Activated CD4-positive, alpha-beta T cell treated with anti-CD3 and anti-CD28 coated beads, Interleukin-10, Interleukin-2, amounts not matched to agents 100 ng/mL and 50 ng/mL, durations not matched to agents 16 hours and 8 hours (primary cell): ENCODE data around the gene MRPL24.

Source experiments
- DNase-seq: peaks from one replicate; pipeline ENCODE4 v3.0.0-alpha.2; 2020

Gene MRPL24

GRCh38 chr1:156707417-156708217, 33.3 kb downstream of the MRPL24 start:
- DNase-seq, result no peak

- DNase-seq, result no peak
Observed at GRCh38 chr1:156706657-156707416, 34.1 kb downstream of the MRPL24 start.

DNA sequence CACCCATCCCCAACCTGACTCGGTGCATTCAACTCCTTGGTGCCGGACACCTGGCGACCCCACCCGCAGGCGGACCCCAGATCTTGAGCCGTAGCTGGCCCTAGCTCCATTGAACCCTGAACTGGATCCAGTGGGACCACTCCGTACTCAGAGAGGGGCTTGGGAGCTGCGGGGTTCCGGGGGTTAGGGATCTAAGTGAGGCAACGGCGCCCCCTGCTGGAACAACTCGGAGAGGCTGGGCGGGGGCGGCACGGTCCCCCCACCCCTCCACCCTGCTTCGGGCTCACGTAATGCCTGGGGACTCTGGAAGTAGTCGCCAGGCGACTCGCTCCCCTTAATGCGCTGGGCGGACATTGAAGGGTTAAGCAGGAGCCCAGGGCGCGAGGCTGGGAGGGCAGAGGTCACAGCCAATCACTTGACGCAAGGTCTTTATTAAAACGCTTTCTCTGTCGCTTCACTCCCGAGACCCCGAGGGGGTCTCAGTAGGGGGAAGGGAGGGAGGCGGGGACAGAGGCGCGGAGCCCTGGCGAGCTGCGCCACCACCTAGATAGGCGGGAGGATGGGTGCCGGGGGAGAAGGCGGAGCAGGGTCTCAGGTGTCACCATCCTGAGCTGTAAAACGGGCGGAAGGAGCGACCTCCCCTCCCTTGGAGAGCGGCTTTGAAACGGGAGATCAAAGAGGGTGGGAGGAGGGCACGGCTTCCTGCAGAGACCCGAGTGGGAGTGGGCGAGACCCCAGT, 34.8 kb downstream of the MRPL24 start:
- DNase-seq, result peak; percentile 60

DNA sequence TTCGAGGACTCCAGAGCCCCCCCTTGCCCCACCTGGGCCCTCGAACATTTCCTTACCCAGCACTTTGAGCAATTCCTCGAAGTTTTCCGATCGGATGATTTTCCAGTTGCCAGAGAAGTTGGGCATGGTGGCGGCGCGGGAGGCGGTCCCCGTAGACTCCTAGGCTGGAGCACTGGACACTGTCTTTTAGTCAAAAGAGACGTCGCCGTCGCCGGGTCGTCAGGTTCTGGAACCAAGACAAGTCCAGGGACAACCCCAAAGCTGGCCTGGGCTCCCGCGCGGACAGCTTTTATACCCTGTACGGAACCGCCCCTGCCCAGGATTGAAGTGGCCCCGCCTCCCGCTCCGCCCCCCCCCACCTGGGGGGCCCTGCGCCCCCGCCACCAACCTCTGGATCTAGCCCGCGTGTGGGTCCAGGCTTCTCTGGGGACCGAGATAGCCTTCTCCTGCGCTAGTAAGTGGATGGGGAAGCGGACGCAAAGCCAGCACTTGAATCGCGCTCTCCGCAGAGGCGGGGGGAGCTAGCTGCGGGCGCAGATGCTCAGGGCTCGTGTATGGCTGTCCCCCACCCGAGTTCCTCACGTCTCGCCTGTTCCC, 35.5 kb downstream of the MRPL24 start, which contains the start of gene CRABP2:
CRABP2 (minus strand) TSS at position 263 of the 597 bp plus-strand sequence; CDS start at position 126, 137 bp downstream.
- DNase-seq, result no peak

DNA sequence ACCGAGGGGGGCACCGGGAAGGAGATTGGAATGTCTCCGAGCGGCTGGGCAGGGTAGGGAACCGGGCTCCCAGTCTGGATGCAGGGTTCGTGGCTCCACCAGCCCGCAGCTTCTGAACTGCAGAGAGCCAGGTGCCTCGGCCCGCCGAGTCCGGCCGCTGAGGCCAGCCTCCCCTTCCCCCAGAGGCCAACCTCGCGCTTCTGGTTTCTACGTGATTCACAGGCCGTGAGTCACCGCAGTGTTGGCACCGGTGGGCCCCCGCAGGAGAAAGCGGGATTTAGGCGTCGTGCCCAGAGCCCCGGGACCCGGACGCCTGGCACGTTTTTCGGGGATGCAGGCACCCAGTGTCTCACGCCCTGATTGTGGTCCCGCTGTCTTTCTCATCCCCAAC, 36.0 kb downstream of the MRPL24 start:
- DNase-seq, result peak; percentile 35

- DNase-seq, result no peak
Observed at GRCh38 chr1:156704166-156704711, 36.6 kb downstream of the MRPL24 start.

GRCh38 chr1:156703741-156704140, 37.1 kb downstream of the MRPL24 start:
- no peak for DNase-seq

DNA sequence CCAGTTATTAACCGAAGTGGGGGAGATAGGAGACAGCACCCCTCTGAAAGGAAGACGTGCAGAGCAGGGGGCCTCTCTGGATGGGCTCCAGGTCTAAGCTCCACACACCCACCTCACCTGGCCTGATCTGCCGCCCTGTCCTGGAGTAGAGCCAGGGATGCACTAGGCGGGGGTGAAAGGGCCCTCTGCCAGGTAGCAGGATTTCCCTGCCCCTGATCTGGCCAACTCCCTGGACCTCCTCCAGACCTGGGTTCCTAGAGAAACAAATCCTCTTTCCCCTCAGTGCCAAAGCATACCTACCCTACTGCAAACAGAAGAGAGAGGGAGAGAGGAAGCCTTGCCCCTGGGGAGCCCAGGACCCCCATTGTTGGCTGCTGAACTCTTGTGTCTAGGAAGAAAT, 37.6 kb downstream of the MRPL24 start:
- DNase-seq, result no peak

GRCh38 chr1:156700736-156701531, 40.0 kb downstream of the MRPL24 start:
- no peak for DNase-seq

DNA sequence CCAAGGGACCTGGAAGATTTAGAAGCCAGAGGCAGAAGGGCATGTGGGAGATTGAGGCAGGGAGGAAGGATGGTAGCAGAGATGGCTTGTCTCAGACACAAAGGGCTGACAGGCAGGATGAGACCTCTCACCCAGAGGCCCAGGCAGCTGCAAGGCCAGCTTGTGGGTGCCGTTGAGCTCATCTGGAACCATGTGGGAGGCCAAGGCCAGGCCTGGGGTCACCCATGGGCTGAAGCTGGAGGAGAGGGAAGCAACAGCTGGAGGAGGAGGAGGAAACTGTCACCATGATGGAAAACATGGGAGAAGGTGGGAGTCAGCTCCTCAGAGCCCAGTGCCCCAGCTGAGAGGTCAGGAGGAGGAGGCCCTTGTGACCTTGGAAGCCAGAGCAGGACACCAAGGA, 41.9 kb downstream of the MRPL24 start:
- DNase-seq, result no peak

- DNase-seq, result no peak
Observed at GRCh38 chr1:156697481-156697880, 43.4 kb downstream of the MRPL24 start.

DNA sequence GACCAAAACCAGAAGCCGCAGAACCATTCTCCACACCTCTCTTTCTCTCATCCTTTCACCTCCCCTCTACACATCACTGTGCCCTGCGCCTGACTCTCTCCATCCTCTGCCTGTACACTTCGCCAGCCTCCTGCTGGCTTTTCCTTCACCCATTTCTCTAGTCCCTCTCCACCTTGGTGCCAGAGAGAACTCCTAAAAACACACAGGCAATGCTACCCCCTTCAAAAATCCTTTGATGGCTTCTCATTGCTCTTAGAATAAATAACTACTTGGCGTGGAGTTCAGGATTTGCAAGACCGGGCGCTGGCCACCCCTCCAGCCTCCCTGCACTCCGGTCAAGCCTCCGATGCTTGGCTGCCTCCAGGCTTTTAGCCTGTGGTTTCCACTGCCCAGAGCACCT, 44.1 kb downstream of the MRPL24 start:
- DNase-seq, result no peak

GRCh38 chr1:156694690-156694962, 46.3 kb downstream of the MRPL24 start:
- DNase-seq, result no peak

DNA sequence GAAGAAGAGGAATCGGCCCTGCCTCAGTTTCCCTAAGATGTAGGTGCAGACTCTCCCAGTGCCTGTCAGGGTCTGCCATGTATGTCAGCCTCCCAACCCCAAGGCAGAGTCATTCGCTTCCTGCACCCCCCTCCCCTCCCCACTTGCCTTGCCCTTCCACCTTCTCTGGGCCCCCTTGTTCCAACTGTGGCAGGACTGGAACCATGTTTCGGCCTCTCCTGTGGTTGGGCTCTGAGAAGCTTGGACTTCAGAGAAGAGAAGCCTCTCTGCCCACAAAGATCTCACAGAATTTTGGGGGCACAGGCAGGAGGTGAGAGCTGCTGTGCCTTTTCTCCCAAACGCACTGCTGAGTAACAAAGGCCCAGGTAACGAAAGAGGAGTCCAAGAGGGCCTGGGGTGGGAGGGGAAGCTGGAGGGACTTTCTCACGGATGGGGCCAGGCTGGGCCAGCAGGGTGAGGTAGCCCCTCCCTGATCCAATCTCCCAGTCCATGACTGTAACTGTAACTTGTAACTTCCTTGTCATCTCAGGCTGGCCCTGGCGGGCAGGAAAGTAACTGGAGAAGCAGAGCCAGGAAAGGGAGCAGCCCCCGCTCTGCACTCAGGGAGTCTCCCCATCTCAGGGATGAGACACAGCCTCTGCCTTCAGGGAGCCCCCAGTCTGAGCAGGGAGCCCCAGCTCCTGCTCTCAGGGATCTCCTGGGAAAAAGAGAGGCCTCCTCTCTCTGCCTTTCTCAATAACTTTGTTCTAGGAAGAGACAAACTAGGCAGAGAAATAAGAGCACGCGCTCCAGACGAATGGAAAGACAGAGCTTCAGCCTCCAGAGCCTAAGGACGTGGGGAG, 46.8 kb downstream of the MRPL24 start:
- no peak for DNase-seq

DNA sequence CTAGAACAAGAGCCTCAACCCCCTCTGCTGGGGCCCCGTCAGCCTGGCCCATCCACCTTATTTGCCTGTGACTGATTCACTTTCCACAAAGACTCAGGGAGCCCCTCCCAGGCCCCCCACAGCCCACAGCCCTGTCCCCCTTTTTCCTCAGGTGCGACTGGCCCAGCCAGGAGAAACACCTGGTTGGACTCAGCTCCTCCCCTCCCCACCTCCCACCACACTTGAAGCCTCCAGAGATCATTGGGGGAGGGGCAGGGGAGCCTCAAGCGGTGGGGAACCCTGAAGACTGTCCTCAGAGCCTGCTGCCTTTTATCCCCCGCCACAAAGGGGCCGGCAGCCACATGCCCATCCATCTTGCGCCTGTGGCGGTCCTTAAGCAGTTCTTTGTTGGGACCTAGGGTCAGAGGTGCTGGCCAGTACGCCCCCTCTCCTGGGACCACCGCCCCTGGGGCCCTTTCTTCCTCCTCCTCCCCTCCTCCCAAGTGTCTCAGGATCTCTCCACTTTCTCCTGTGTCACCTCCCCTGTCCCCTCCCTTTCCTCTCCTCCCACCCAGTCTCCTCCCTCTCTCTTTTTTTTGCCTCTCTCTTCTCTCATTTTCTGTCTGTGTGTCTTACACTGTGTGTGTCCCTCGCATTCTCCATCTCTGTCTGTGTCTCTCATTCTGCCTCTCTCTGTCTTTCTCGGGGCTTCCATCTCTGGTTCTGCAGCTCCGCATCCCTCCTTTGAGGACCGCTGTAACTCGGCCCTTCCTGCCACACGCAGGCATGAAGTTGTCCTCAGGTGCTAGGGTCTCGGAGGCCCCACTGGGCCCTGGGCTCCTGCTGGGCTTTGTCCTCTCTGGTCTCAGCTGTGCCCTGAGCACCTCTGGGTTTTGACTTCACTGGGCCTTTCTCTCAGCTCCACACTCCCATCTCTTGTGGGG, 47.7 kb downstream of the MRPL24 start:
- DNase-seq, result no peak

- DNase-seq, result no peak
Observed at GRCh38 chr1:156692441-156692924, 48.4 kb downstream of the MRPL24 start.

- DNase-seq, result no peak
Observed at GRCh38 chr1:156691665-156692440, 49.0 kb downstream of the MRPL24 start.

- no peak for DNase-seq
Observed at GRCh38 chr1:156691191-156691590, 49.7 kb downstream of the MRPL24 start.

DNA sequence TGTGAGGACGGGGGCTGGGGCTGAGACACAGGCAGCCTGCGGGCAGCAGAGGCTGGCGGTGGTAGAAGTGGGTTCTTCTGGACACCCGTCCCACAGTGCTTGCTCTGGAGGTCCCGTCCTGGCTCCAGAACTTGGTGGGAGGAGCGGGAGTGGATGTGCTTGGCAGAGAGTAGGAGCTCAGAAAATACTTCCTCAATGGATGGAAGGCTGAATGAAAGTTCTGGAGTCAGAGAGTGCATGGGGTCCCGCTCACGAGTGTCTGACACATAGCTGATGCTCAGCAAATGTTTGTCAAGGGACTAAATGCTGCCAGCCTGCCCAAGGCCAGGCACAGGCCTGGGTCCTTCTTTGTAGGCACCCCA, 50.2 kb downstream of the MRPL24 start:
- no peak for DNase-seq
